Breast epithelium (tissue), 3 donors: ENCODE data around the gene NAAA.

ENCODE experiments used
- CTCF ChIP-seq, 3 donors: fragments of 450-650 bp; IDR thresholded peaks; one replicate each; pipeline ENCODE4 v1.5.1; 2016 to 2017; ENCODE audit warnings: antibody characterized with exemption in 3 of 3, mild to moderate bottlenecking in 3 of 3, moderate library complexity in 3 of 3
- POLR2A ChIP-seq: fragments of 450-650 bp; IDR thresholded peaks from one replicate; pipeline ENCODE4 v1.6.1; 2016; ENCODE audit warnings: antibody characterized with exemption, mild to moderate bottlenecking, moderate library complexity

GRCh38 chr4:75907966-75908365, 32.8 kb downstream of the NAAA start:
- TF ChIP-seq CTCF (IDR thresholded peaks at IDR 0.05) (no peak), POLR2A (no peak)
